HG03039 (cell line): Measurements from ENCODE around the gene BHMT.
"Not testable (repeated sequence)": the region's sequence is repeated elsewhere in the genome, so short reads cannot be mapped to it uniquely, and the experiment has no call there.

Experiments
- ATAC-seq: cut with Tn5 transposase; IDR thresholded peaks from one replicate; pipeline ENCODE4 v1.9.1; 2021; ENCODE audit warnings: mild to moderate bottlenecking, moderate library complexity; ENCODE audit not compliant: unreplicated experiment

The BHMT gene

GRCh38 chr5:79109527-79110492 lies 1.8 kb upstream of the BHMT start:
- ATAC-seq: no peak

- ATAC-seq: no peak
These were observed 522 bp downstream of the BHMT start for GRCh38 chr5:79111960-79112702.

GRCh38 chr5:79112703-79113058 lies 1.1 kb downstream of the BHMT start:
- ATAC-seq: no peak

DNA sequence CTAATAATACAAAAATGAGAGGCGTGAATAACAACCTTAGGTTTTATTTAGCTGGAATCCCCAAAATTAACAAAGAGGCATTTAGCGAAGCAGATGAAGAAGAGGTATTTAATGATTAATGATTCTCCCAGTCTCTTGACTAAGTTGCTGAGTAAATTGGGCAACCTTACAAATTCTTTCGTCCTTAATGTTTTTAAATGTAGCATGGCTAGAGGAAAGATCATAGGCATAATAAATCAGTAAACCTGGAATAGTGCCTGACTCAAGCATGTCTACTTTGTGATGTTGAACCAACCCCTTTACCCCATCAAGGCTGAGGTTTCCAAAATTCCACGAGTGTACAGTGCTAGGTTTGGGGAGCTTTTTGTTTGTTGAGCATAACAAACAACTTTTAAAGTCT lies 7.9 kb downstream of the BHMT start:
- ATAC-seq: no peak

- ATAC-seq: no peak
These were observed 8.6 kb downstream of the BHMT start for GRCh38 chr5:79120221-79120620.

GRCh38 chr5:79122973-79123372 lies 11.4 kb downstream of the BHMT start:
- ATAC-seq: no peak

- ATAC-seq: no peak
These were observed 13.0 kb downstream of the BHMT start for GRCh38 chr5:79124607-79125006.

DNA sequence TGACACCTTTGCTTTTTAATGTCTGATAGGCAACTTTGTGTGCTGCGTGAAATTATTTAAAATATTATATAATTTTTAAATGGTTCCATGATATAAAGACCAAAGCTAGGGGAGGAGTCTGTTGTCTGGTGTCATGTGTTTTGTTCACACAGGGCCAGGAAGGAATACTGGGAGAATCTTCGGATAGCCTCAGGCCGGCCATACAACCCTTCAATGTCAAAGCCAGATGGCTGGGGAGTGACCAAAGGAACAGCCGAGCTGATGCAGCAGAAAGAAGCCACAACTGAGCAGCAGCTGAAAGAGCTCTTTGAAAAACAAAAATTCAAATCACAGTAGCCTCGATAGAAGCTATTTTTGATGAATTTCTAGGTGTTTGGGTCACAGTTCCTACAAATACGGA lies 19.2 kb downstream of the BHMT start:
- no peak for ATAC-seq

DNA sequence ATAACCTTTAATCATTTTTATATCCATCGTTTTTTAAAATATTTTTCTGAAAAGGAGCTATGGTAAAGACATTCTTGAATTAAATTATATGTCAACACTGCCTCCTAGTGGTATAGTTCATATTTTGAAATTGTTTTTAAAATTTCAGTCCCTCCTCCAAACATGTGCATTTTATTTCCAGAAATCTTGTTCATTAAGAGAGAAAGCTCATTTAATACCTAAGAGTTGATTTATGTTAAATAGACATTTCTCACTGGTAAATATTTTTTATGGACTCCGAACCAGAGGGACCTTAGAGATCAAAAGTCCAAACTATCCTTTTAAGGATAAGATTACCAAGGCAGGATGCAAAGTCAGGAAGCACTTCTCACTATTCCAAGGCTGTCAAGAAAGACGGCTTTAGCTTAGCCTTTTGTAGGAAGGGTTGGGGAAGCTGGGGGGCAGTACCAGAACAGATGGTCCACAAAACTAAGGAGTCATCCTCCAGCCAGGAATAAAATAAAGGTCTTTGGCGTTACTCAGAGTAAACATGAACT lies 21.6 kb downstream of the BHMT start:
- ATAC-seq: no peak

- no peak for ATAC-seq
These were observed 22.2 kb downstream of the BHMT start for GRCh38 chr5:79133657-79134451.

GRCh38 chr5:79135790-79136553 lies 24.4 kb downstream of the BHMT start:
- peak; percentile 49 for ATAC-seq

- no peak for ATAC-seq
These were observed 25.0 kb downstream of the BHMT start for GRCh38 chr5:79136618-79137017.

DNA sequence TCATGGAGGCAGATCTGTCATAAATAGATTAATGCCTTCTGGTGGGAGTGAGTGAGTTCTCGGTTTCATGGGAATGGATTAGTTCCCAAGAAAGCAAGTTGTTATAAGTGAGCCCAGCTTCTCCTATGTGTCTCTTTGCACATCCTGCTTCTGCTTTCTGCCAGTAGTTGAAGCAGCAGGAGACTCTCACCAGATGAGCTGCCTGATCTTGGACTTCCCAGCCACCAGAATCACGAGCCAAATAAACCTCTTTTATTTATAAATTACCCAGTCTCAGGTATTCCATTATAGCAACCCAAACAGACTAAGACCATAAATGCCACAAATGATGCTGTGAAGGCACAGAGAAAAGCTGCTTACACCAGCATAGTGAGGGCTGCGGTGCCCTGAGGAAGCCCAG lies 28.9 kb downstream of the BHMT start:
- no peak for ATAC-seq

- no peak for ATAC-seq
These were observed 32.2 kb downstream of the BHMT start for GRCh38 chr5:79143684-79144379.

- ATAC-seq: no peak
These were observed 35.5 kb downstream of the BHMT start for GRCh38 chr5:79147076-79147475.

DNA sequence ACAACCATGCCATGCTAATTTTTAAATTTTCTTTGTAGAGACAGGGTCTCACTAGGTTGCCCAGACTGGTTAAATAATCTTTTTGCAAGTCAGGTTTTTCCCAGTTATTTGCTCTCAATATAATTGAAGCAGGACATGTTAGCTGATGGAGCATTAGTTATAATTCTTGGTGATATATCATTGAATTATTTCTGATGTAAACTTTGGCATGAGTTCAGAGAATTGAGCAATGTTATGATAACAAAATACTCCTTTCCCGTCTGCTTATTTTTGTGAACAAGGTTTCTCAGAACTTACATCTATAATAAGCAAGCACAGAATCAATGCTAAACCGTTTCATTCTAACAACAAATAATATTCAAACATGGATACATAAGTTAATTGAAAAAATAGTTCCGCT lies 37.8 kb downstream of the BHMT start:
- no peak for ATAC-seq

- no peak for ATAC-seq
These were observed 40.5 kb downstream of the BHMT start for GRCh38 chr5:79151942-79152671.

DNA sequence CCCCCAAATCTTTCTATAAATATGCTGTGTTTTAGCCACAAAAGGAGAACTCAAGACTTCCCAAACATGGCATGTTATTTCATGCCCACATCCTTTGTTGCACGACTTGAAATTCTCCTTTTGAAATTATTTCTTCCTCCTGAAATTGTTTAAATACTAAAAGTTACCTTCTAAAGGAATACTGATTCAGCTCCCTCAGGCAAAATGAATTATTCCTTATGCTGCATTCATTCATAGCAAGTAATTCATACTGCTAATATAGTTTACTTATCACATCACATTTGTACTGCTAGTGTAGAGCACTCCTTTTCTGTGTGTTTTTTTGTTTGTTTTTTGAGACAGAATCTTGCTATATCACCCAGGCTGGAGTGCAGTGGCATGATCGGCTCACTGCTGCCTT lies 45.7 kb downstream of the BHMT start:
- ATAC-seq: no peak

- not testable (repeated sequence) for ATAC-seq
These were observed 50.0 kb downstream of the BHMT start for GRCh38 chr5:79161647-79162046.
